Activated T-cell treated with anti-CD3 and anti-CD28 coated beads, Interleukin-2, amount 50 U/mL, for 24 hours (primary cell): ENCODE results near the gene ANKH.
"Not testable (repeated sequence)": the region's sequence is repeated elsewhere in the genome, so short reads cannot be mapped to it uniquely, and the experiment has no call there.

Source experiments
- DNase-seq: peaks from one replicate; pipeline ENCODE4 v3.0.0-alpha.2; 2020
- H3K27ac Mint-ChIP-seq: 2 replicates; pipeline ENCODE4 v1.8.0; 2020; ENCODE audit warnings: mild to moderate bottlenecking, mixed read lengths
- H3K27me3 Mint-ChIP-seq: 2 replicates; pipeline ENCODE4 v1.8.0; 2020; ENCODE audit warnings: mixed read lengths
- H3K36me3 Mint-ChIP-seq: 2 replicates; pipeline ENCODE4 v1.8.0; 2020; ENCODE audit warnings: low read depth, mixed read lengths
- H3K4me1 Mint-ChIP-seq: 2 replicates; pipeline ENCODE4 v1.8.0; 2020; ENCODE audit warnings: low read depth, mixed read lengths
- H3K4me3 Mint-ChIP-seq: 2 replicates; pipeline ENCODE4 v1.8.0; 2020; ENCODE audit warnings: mild to moderate bottlenecking, moderate library complexity, mixed read lengths
- H3K9me3 Mint-ChIP-seq: 2 replicates; pipeline ENCODE4 v1.8.0; 2020; ENCODE audit warnings: mixed read lengths

ANKH gene

GRCh38 chr5:14853685-14854084 is 17.9 kb downstream of the ANKH start:
- peaks cover 35% of the 10 kb centered on the region for H3K4me1 Mint-ChIP-seq

GRCh38 chr5:14852779-14853178 is 18.8 kb downstream of the ANKH start:
- H3K36me3 Mint-ChIP-seq: peaks cover 39% of the 10 kb centered on the region
- no peak overlapping the region for H3K27ac Mint-ChIP-seq
- no peaks in the 10 kb centered on the region for H3K9me3 Mint-ChIP-seq
- no peak overlapping the region for H3K4me3 Mint-ChIP-seq
- peaks cover 36% of the 10 kb centered on the region for H3K4me1 Mint-ChIP-seq
- no peaks in the 10 kb centered on the region for H3K27me3 Mint-ChIP-seq
- DNase-seq: no peak

More at GRCh38 chr5:14853685-14854084, 17.9 kb downstream of the ANKH start:
- no peaks in the 10 kb centered on the region for H3K9me3 Mint-ChIP-seq
- no peak overlapping the region for H3K27ac Mint-ChIP-seq
- peaks cover 32% of the 10 kb centered on the region for H3K36me3 Mint-ChIP-seq
- H3K27me3 Mint-ChIP-seq: no peaks in the 10 kb centered on the region
- H3K4me3 Mint-ChIP-seq: no peak overlapping the region
- DNase-seq: no peak

GRCh38 chr5:14851999-14852526 is 19.5 kb downstream of the ANKH start:
- no peak for DNase-seq
- H3K4me1 Mint-ChIP-seq: peaks cover 35% of the 10 kb centered on the region
- H3K9me3 Mint-ChIP-seq: no peaks in the 10 kb centered on the region
- H3K27ac Mint-ChIP-seq: peak overlapping the region; percentile 73
- peaks cover 43% of the 10 kb centered on the region for H3K36me3 Mint-ChIP-seq
- H3K4me3 Mint-ChIP-seq: no peak overlapping the region
- no peaks in the 10 kb centered on the region for H3K27me3 Mint-ChIP-seq

GRCh38 chr5:14851597-14851996 is 20.0 kb downstream of the ANKH start:
- peaks cover 30% of the 10 kb centered on the region for H3K4me1 Mint-ChIP-seq
- no peak for DNase-seq
- peak overlapping the region; percentile 73 for H3K27ac Mint-ChIP-seq
- H3K27me3 Mint-ChIP-seq: no peaks in the 10 kb centered on the region
- H3K36me3 Mint-ChIP-seq: peaks cover 47% of the 10 kb centered on the region
- no peaks in the 10 kb centered on the region for H3K9me3 Mint-ChIP-seq
- no peak overlapping the region for H3K4me3 Mint-ChIP-seq

- H3K27ac Mint-ChIP-seq: peak overlapping the region; percentile 10
- H3K36me3 Mint-ChIP-seq: peaks cover 52% of the 10 kb centered on the region
- no peak overlapping the region for H3K4me3 Mint-ChIP-seq
- H3K27me3 Mint-ChIP-seq: no peaks in the 10 kb centered on the region
- no peak for DNase-seq
- H3K9me3 Mint-ChIP-seq: no peaks in the 10 kb centered on the region
- peaks cover 25% of the 10 kb centered on the region for H3K4me1 Mint-ChIP-seq
Observed at GRCh38 chr5:14851050-14851419, 20.5 kb downstream of the ANKH start.

- Mint-ChIP-seq H3K4me3 (no peak overlapping the region), H3K4me1 (peaks cover 26% of the 10 kb centered on the region), H3K9me3 (no peaks in the 10 kb centered on the region)
Observed at GRCh38 chr5:14850419-14851049, 21.0 kb downstream of the ANKH start.

GRCh38 chr5:14849516-14850294 is 21.9 kb downstream of the ANKH start:
- Mint-ChIP-seq H3K9me3 (no peaks in the 10 kb centered on the region), H3K4me1 (peaks cover 21% of the 10 kb centered on the region), H3K4me3 (no peak overlapping the region), H3K27me3 (no peaks in the 10 kb centered on the region), H3K36me3 (peaks cover 58% of the 10 kb centered on the region), H3K27ac (no peak overlapping the region)
- DNase-seq: no peak

More at GRCh38 chr5:14850419-14851049, 21.0 kb downstream of the ANKH start:
- no peak for DNase-seq
- Mint-ChIP-seq H3K36me3 (peaks cover 55% of the 10 kb centered on the region), H3K27ac (no peak overlapping the region), H3K27me3 (no peaks in the 10 kb centered on the region)

GRCh38 chr5:14848942-14849341 is 22.6 kb downstream of the ANKH start:
- H3K4me3 Mint-ChIP-seq, H3K27me3 Mint-ChIP-seq, DNase-seq, H3K9me3 Mint-ChIP-seq, H3K27ac Mint-ChIP-seq: not testable (repeated sequence)
- Mint-ChIP-seq H3K36me3 (peaks cover 58% of the 10 kb centered on the region), H3K4me1 (peaks cover 16% of the 10 kb centered on the region)

- no peaks in the 10 kb centered on the region for H3K27me3 Mint-ChIP-seq
- H3K9me3 Mint-ChIP-seq: no peaks in the 10 kb centered on the region
- H3K4me1 Mint-ChIP-seq: peaks cover 18% of the 10 kb centered on the region
- peaks cover 63% of the 10 kb centered on the region for H3K36me3 Mint-ChIP-seq
- peak overlapping the region; percentile 70 for H3K27ac Mint-ChIP-seq
- DNase-seq: no peak
- H3K4me3 Mint-ChIP-seq: no peak overlapping the region
Observed at GRCh38 chr5:14848385-14848784, 23.2 kb downstream of the ANKH start.

GRCh38 chr5:14847471-14847870 is 24.1 kb downstream of the ANKH start:
- H3K36me3 Mint-ChIP-seq: peaks cover 68% of the 10 kb centered on the region

GRCh38 chr5:14842117-14842516 is 29.5 kb downstream of the ANKH start:
- peaks cover 72% of the 10 kb centered on the region for H3K36me3 Mint-ChIP-seq
- no peak for DNase-seq
- peaks cover 34% of the 10 kb centered on the region for H3K4me1 Mint-ChIP-seq
- H3K27ac Mint-ChIP-seq: no peak overlapping the region
- H3K27me3 Mint-ChIP-seq: no peaks in the 10 kb centered on the region
- no peaks in the 10 kb centered on the region for H3K9me3 Mint-ChIP-seq
- no peak overlapping the region for H3K4me3 Mint-ChIP-seq

More at GRCh38 chr5:14847471-14847870, 24.1 kb downstream of the ANKH start:
- Mint-ChIP-seq H3K27me3 (no peaks in the 10 kb centered on the region), H3K4me3 (no peak overlapping the region), H3K4me1 (peaks cover 15% of the 10 kb centered on the region), H3K9me3 (no peaks in the 10 kb centered on the region), H3K27ac (no peak overlapping the region)
- no peak for DNase-seq

- Mint-ChIP-seq H3K4me1 (peaks cover 40% of the 10 kb centered on the region), H3K4me3 (no peak overlapping the region), H3K9me3 (no peaks in the 10 kb centered on the region), H3K36me3 (peaks cover 62% of the 10 kb centered on the region), H3K27ac (peak overlapping the region; percentile 55), H3K27me3 (no peaks in the 10 kb centered on the region)
- no peak for DNase-seq
Observed at GRCh38 chr5:14840624-14841023, 31.0 kb downstream of the ANKH start.

- H3K27ac Mint-ChIP-seq: no peak overlapping the region
- H3K4me1 Mint-ChIP-seq: peaks cover 49% of the 10 kb centered on the region
Observed at GRCh38 chr5:14838396-14839319, 32.9 kb downstream of the ANKH start.

GRCh38 chr5:14837423-14838122 is 34.0 kb downstream of the ANKH start:
- DNase-seq, H3K27ac Mint-ChIP-seq, H3K27me3 Mint-ChIP-seq, H3K9me3 Mint-ChIP-seq, H3K4me3 Mint-ChIP-seq: not testable (repeated sequence)
- H3K36me3 Mint-ChIP-seq: peaks cover 42% of the 10 kb centered on the region
- peaks cover 50% of the 10 kb centered on the region for H3K4me1 Mint-ChIP-seq

More at GRCh38 chr5:14838396-14839319, 32.9 kb downstream of the ANKH start:
- no peaks in the 10 kb centered on the region for H3K27me3 Mint-ChIP-seq
- no peak overlapping the region for H3K4me3 Mint-ChIP-seq
- no peaks in the 10 kb centered on the region for H3K9me3 Mint-ChIP-seq
- no peak for DNase-seq
- H3K36me3 Mint-ChIP-seq: peaks cover 48% of the 10 kb centered on the region
